K562 (cell line): ENCODE measurements around the gene DAPK2. TPM values are rescaled to one million over a fixed set of nuclear protein-coding genes. Genes with fewer than 3 reads are reported as not detected.

ENCODE experiments used
- ATAC-seq: fragments of 200-7000 bp; cut with Tn5 transposase; 3 replicates; pipeline ENCODE4 v1.9.1; 2020; ENCODE audit warnings: moderate library complexity
- BruUV-seq: library from RNA; stranded (reverse); fragments of 400-500 nt; replicated peaks from 2 replicates; lab custom pipeline; 2021; lab: Mats Ljungman, UMichigan
- CTCF ChIA-PET: fragments of 300-600 bp; formaldehyde crosslinking; extraction: SDS; loops from one replicate; lab custom pipeline; 2021; ENCODE audit warnings: low intra/inter-chr PET ratio; lab: Yijun Ruan, JAX
- POLR2A ChIA-PET: fragments of 300-600, 350-650 bp; sonication (Branson Sonifier 250); formaldehyde crosslinking; extraction: SDS; loops from one replicate; lab custom pipeline; 2021; ENCODE audit warnings: antibody characterized with exemption, inconsistent platforms; lab: Yijun Ruan, JAX
- DNase-seq, 4 experiments: peaks; one replicate each; pipeline versions ENCODE4 v3.0.0 to v3.0.0-alpha.2; 2011 to 2018; ENCODE audit warnings: low spot score in 3 of 4, mixed read lengths in 3 of 4; ENCODE audit errors: extremely low read depth in 1 of 4
- FAIRE-seq: peaks from 2 replicates; lab custom pipeline; 2011; peaks lifted over from hg19 to GRCh38; lab: Jason Lieb, UNC
- H2AFZ ChIP-seq: 2 replicates; pipeline ENCODE4 v1.6.0; 2011; ENCODE audit warnings: low read depth, low read length, control low read depth, inconsistent platforms
- H3K27ac ChIP-seq: fragments of 200-600 bp; 3 replicates; pipeline ENCODE4 v1.8.0; 2011; ENCODE audit warnings: low read depth, mild to moderate bottlenecking, control low read depth, inconsistent platforms, low read length, moderate library complexity, mixed read lengths; ENCODE audit errors: extremely low read depth
- H3K27me3 ChIP-seq, 2 experiments: fragments of 300-600 bp in 1 of 2; 2 replicates in 1 of 2; 3 replicates in 1 of 2; pipeline versions ENCODE4 v1.6.0 to v1.8.0; 2011; ENCODE audit warnings: inconsistent platforms in 2 of 2, low read length in 2 of 2, mild to moderate bottlenecking in 1 of 2, mixed read lengths in 1 of 2, moderate library complexity in 1 of 2; ENCODE audit not compliant: control insufficient read depth in 2 of 2, insufficient read depth in 2 of 2
- H3K36me3 ChIP-seq: fragments of 300-600 bp; 3 replicates; pipeline ENCODE4 v1.8.0; 2011; ENCODE audit warnings: mild to moderate bottlenecking, low read length, inconsistent platforms; ENCODE audit not compliant: control insufficient read depth, insufficient read depth
- H3K4me1 ChIP-seq, 2 experiments: fragments of 200-600 bp in 1 of 2; replicated peaks in 1 of 2; 2 replicates in 1 of 2; 3 replicates in 1 of 2; pipeline versions ENCODE4 v1.5.1 to v1.8.0; 2011; ENCODE audit warnings: inconsistent platforms in 2 of 2, low read length in 2 of 2, mild to moderate bottlenecking in 1 of 2, mixed read lengths in 1 of 2, moderate library complexity in 1 of 2; ENCODE audit not compliant: control insufficient read depth in 2 of 2, insufficient read depth in 2 of 2
- H3K4me2 ChIP-seq: 2 replicates; pipeline ENCODE4 v1.6.1; 2011; ENCODE audit warnings: low read length, control low read depth, inconsistent platforms, mixed read lengths; ENCODE audit not compliant: insufficient read depth
- H3K4me3 ChIP-seq: fragments of 200-600 bp; sonication (generic), shearing (Covaris generic); 2 replicates; pipeline ENCODE4 v1.5.1; 2016; ENCODE audit warnings: control low read depth, inconsistent platforms
- H3K79me2 ChIP-seq: fragments of 200-600 bp; 3 replicates; pipeline ENCODE4 v1.8.0; 2011; ENCODE audit warnings: low read length, inconsistent platforms; ENCODE audit not compliant: control insufficient read depth, insufficient read depth
- H3K9ac ChIP-seq, 2 experiments: 2 replicates each; pipeline versions ENCODE4 v1.6.0 to v1.6.1; 2011; ENCODE audit warnings: low read depth in 2 of 2, low read length in 2 of 2, control low read depth in 1 of 2, inconsistent platforms in 1 of 2, mild to moderate bottlenecking in 1 of 2, mixed read lengths in 1 of 2; ENCODE audit not compliant: insufficient read depth in 1 of 2
- H3K9me1 ChIP-seq: one replicate; pipeline ENCODE4 v1.6.0; 2011; ENCODE audit warnings: inconsistent platforms, mild to moderate bottlenecking, low read length, moderate library complexity; ENCODE audit not compliant: control insufficient read depth, insufficient read depth
- H3K9me3 ChIP-seq: replicated peaks from 2 replicates; pipeline ENCODE4 v1.5.1; 2011; ENCODE audit warnings: low read depth, low read length, inconsistent platforms; ENCODE audit not compliant: control insufficient read depth, insufficient read depth
- H4K20me1 ChIP-seq: replicated peaks from 2 replicates; pipeline ENCODE4 v1.6.1; 2011; ENCODE audit warnings: low read length, inconsistent platforms, mixed read lengths; ENCODE audit not compliant: control insufficient read depth, insufficient read depth
- C11orf30 ChIP-seq: fragments of 450-650 bp; IDR thresholded peaks from 2 replicates; pipeline ENCODE4 v1.6.1; 2016; ENCODE audit warnings: low read depth, mild to moderate bottlenecking
- GABPB2 ChIP-seq: fragments of 250-450 bp; sonication (Bioruptor Pico); conservative IDR thresholded peaks from 2 replicates; pipeline ENCODE4 v1.5.1; 2021; ENCODE audit warnings: mild to moderate bottlenecking
- HNRNPK ChIP-seq: fragments of 200-400 bp; formaldehyde crosslinking; IDR thresholded peaks from one replicate; pipeline ENCODE4 v1.6.1; 2018; ENCODE audit warnings: mild to moderate bottlenecking, low read depth, low read length; ENCODE audit not compliant: poor library complexity, severe bottlenecking
- KLF10 ChIP-seq: fragments of 250-450 bp; sonication (Bioruptor Pico); IDR thresholded peaks from 2 replicates; pipeline ENCODE4 v1.6.1; 2021; ENCODE audit warnings: matching md5 sums
- NCOA2 ChIP-seq, 2 experiments: fragments of 450-650 bp; IDR thresholded peaks; 2 replicates each; pipeline ENCODE4 v1.6.1; 2018; ENCODE audit warnings: mild to moderate bottlenecking in 2 of 2, moderate library complexity in 1 of 2; ENCODE audit not compliant: partially characterized antibody in 2 of 2
- SIRT6 ChIP-seq: IDR thresholded peaks from one replicate; pipeline ENCODE4 v1.6.1; 2012; ENCODE audit warnings: low read depth, mild to moderate bottlenecking, control low read depth, inconsistent platforms, low read length, moderate library complexity
- SPI1 ChIP-seq: IDR thresholded peaks from 2 replicates; pipeline ENCODE4 v1.6.1; 2011; ENCODE audit warnings: low read depth, low read length, control low read depth, borderline replicate concordance
- ZC3H11A ChIP-seq: IDR thresholded peaks from 2 replicates; pipeline ENCODE4 v1.6.1; 2012; ENCODE audit warnings: low read depth, low read length, improper control_type of control experiment
- WGBS: fragments of 100-300 bp; shearing (Covaris generic); methylation state at CpG from one replicate; pipeline ENCODE4 v1.1.6; 2016; ENCODE audit warnings: low coverage, mixed read lengths; ENCODE audit not compliant: insufficient coverage; ENCODE audit errors: missing lambda C conversion rate; 5-methylcytosine and 5-hydroxymethylcytosine counted together
- in situ Hi-C: fragments of 300-500 bp; cut with MboI; formaldehyde crosslinking; loops from 4 replicates; pipeline ENCODE4 v1.15.0; 2018; ENCODE audit warnings: inconsistent platforms, mixed read lengths
- intact Hi-C: fragments of 100-400 bp; cut with micrococcal nuclease; formaldehyde crosslinking; loops from 2 replicates; pipeline ENCODE4 v1.14.2; 2022
- polyA plus RNA-seq, 8 experiments: library from polyadenylated mRNA; depleted of rRNA in 4 of 8; stranded (reverse) in 5 of 8; unstranded in 3 of 8; fragments of >200 nt; fragmentation: Nextera tagmentation in 2 of 8; fragmentation: Illumina TruSeq in 1 of 8; extraction: Ambion mirVana in 2 of 8; extraction: Trizol in 1 of 8; gene quantifications; 2 replicates each; pipeline versions ENCODE4 v1.2.1 to v1.2.3, GENCODE V29; 2011 to 2014; ENCODE audit warnings: inconsistent platforms in 1 of 8, missing spikeins in 1 of 8
- total RNA-seq, 7 experiments: library from RNA; depleted of rRNA in 6 of 7; stranded (reverse); fragments of >200 nt in 6 of 7; fragmentation: Illumina TruSeq in 2 of 7; extraction: Trizol in 2 of 7; gene quantifications; 2 replicates each; pipeline versions ENCODE4 v1.2.1 to v1.2.3, GENCODE V29; 2011 to 2021; ENCODE audit warnings: low replicate concordance in 1 of 7

The DAPK2 gene
- total and polyA plus RNA-seq, 9 of the 15 experiments (the other 6 are each of a cell fraction or from before 2014, with no cell fraction given) = 0.14 to 5.2 (median 2.2) TPM

DNA sequence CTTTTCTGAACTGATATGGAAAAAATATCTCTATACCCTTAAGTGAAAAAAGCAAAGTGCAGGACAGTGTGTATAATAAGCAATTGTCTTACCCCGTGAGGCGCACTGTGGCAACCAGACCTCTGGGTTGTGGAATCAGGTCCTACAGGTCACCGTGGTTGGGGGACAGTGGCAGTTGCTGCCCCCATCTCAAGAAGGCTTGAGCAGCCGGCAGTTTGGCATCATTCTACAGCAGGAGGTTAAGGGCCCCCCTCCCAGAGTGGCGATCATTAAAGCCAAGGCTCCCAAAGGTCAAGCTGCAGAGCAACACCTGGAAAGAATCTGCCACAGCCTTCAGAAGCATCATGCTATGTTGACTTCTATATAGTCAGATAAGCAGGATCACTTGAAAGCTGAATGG is 156.5 kb downstream of the DAPK2 start:
- FAIRE-seq = no peak
- H3K36me3 ChIP-seq = peaks cover 5% of the 10 kb centered on the region; the same call in 1 of the 3 replicates
- 76% methylated on average over 5 of the region's 5 CpGs for WGBS
- no peak for ATAC-seq
- BruUV-seq = no TSS peak
- no peak overlapping the region for H3K27ac ChIP-seq
- no peaks in the 10 kb centered on the region for H3K27me3 ChIP-seq
- H3K9ac ChIP-seq = no peak overlapping the region
- intact Hi-C loops (loop anchor here (2.0 to 5.0 kb wide), 3 partner anchors 93 to 279 kb away; no protein-coding TSS in a partner anchor), in situ Hi-C loops (no loop called here)
- ChIA-PET CTCF (interaction anchor here (2.1 to 2.7 kb wide), 2 partner anchors 63 to 137 kb away, joined by 12 to 13 read pairs; no protein-coding TSS in a partner anchor), POLR2A (no interaction called here)
- no peak overlapping the region for H3K4me3 ChIP-seq
- DNase-seq = no peak
- no peak overlapping the region for H3K4me2 ChIP-seq
- H3K9me3 ChIP-seq = no peaks in the 10 kb centered on the region
- no peaks in the 10 kb centered on the region; the same call in 1 of the 2 replicates for H4K20me1 ChIP-seq
- H2AFZ ChIP-seq = no peak overlapping the region
- no peaks in the 10 kb centered on the region for H3K9me1 ChIP-seq
- H3K79me2 ChIP-seq = peaks cover 19% of the 10 kb centered on the region
- H3K4me1 ChIP-seq = peaks cover 41 to 50% of the 10 kb centered on the region in 2 experiments
- TF ChIP-seq HNRNPK (no peak), KLF10 (CRISPR knock-in tag) (no peak), ZC3H11A (no peak), SIRT6 (no peak), C11orf30 (no peak), NCOA2 (IDR thresholded peaks at IDR 0.05; ENCODE audit: partially characterized antibody in 2 of 2) (no peak), GABPB2 (no peak), SPI1 (no peak)
- TF ChIP-seq, all 486 proteins: peak for 0
